HG03469 (cell line): Measurements from ENCODE around the gene ARMH4.
A peak's percentile ranks its signal among the peaks of the same experiment; 100 is the strongest.

Experiments
- ATAC-seq: cut with Tn5 transposase; IDR thresholded peaks from one replicate; pipeline ENCODE4 v1.9.1; 2021; ENCODE audit warnings: mild to moderate bottlenecking, moderate library complexity, moderate number of reproducible peaks; ENCODE audit not compliant: unreplicated experiment

Gene ARMH4

DNA sequence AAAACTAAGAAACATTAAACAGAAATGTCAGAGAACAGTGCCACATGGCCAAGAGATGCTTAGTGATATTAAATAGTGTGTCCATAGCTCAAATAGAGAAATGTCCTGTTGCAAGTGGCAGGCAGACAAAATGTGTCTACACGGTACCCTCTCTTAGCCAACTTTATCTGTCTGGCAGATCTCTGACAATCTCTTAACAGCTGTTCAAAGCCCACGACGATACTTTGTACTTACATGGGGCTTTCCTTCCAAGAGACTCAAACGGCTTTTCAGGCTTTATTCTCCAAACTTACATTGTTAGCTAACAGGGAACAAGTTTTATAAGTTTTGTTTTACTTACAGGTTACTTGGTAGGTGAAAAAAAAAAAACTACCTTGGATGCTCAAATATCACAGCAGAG, 45.6 kb downstream of the ARMH4 start:
- no peak for ATAC-seq

DNA sequence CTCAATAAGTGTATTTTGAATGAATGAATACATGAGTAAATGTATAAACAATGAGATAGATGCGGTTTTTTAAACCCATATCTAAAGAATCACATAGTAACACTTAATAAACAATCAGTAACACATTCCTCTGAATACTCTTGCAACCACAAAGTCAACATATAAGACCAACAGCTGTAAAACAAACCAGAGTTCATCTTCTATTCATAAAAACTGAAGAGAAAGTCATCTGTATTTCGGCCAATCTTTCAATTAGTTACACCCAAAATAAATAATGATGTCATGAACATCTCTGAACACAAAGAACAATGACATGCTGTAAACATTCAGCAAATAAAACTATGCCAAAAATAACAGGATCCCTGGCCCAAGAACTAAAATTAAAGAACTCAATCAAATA, 47.2 kb downstream of the ARMH4 start:
- ATAC-seq = no peak

GRCh38 chr14:58100735-58101368, 51.2 kb downstream of the ARMH4 start:
- no peak for ATAC-seq

- no peak for ATAC-seq
Measured at GRCh38 chr14:58099682-58100081, 52.3 kb downstream of the ARMH4 start.

GRCh38 chr14:58098507-58098906, 53.5 kb downstream of the ARMH4 start:
- ATAC-seq = no peak

- ATAC-seq = no peak
Measured at GRCh38 chr14:58096731-58097130, 55.3 kb downstream of the ARMH4 start.

- ATAC-seq = no peak
Measured at GRCh38 chr14:58091883-58092630, 60.0 kb downstream of the ARMH4 start.

DNA sequence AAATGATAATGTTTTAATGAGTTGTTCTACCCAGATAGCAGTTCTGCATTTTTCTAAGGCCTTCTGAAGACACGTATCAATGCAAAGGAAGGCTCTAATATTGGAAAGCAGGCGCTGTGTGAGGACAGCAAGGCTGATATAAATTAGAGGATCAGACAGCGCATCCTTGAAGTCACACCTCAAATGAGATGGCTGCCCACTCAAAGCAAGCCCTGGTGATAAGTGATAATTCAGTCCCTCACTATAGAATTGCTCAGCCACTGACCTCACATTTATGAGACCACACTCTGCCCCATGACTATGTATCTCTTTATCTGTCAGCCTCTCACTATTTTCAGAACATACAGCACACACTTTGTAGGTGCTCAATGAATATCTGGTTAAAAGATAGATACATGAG, 62.4 kb downstream of the ARMH4 start:
- no peak for ATAC-seq

- no peak for ATAC-seq
Measured at GRCh38 chr14:58088961-58089360, 63.1 kb downstream of the ARMH4 start.

- no peak for ATAC-seq
Measured at GRCh38 chr14:58085877-58086276, 66.1 kb downstream of the ARMH4 start.

DNA sequence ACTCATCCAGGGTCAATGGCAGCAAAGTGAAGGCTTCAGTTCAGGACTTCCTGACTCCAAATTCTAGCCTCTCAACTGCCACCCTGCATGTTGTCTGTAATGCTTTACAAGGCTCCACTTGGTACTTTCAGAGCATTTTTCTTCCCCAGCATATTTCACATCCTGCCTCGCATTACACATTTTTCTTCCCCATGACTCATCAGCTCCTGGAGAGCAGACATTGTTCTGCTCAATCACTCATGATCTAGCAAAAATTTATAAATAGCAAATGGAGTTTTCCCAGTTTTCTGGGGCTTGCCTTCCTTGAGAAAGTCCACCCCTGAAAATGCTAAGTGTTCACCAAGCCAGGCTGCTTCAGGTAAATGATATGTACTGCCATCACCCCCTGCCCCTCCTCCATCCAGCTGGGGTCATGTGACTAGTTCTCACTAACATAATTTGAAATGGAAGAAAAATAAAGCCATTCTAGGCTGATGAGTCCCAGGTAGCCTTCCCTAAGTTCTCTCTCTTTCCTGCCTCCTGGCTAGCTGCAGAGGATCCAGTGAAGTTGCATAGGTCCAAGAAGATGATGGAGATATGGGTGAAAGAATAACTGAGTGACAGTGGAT, 69.4 kb downstream of the ARMH4 start:
- ATAC-seq = no peak

- ATAC-seq = no peak
Measured at GRCh38 chr14:58082011-58082410, 70.0 kb downstream of the ARMH4 start.

GRCh38 chr14:58078471-58078870, 73.5 kb downstream of the ARMH4 start:
- no peak for ATAC-seq

- no peak for ATAC-seq
Measured at GRCh38 chr14:58078068-58078467, 73.9 kb downstream of the ARMH4 start.

- no peak for ATAC-seq
Measured at GRCh38 chr14:58077621-58078020, 74.4 kb downstream of the ARMH4 start.

DNA sequence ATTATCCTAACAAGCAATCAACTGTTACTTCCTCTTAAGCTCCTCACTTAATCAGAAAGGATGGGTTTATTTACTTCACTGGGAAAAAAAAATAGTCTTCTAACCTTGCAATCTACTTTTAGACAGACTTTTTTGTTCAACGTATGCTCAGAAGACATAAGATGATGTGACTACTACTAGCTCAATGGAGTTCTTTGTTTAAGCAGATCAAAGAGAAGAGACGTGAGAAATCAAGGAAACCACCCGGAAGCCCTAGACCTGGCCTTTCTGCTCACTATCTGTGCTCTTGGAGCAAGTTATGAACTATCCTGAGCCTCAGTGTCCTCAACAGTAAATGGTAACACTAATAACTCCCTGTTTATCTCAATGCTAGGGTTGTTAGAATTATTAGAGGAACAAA, 78.5 kb downstream of the ARMH4 start:
- ATAC-seq = no peak

GRCh38 chr14:58072288-58073071, 79.5 kb downstream of the ARMH4 start:
- ATAC-seq = peak; percentile 60

- ATAC-seq = no peak
Measured at GRCh38 chr14:58071341-58071740, 80.7 kb downstream of the ARMH4 start.

- ATAC-seq = no peak
Measured at GRCh38 chr14:58068306-58068705, 83.7 kb downstream of the ARMH4 start.

GRCh38 chr14:58066115-58066514, 85.9 kb downstream of the ARMH4 start:
- ATAC-seq = no peak

DNA sequence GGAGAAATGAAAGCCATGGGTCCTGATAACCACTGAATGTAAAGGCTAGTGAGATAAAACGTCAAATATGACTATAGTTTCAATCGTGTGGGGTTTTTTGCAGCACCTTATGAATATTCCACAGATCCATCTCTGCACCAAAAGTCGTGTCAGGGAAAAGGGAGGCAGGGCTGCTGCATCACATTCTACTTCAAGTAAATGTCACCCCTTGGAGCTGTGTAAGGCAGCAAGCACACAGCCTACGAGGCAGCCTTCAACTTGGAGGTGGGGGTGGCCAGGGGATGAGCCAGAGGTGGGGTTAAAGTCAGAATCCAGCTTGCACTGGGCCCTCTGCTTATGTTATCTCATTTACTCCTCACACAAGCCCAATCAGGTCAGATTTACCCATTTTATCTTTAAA, 90.4 kb downstream of the ARMH4 start:
- no peak for ATAC-seq
